H7 (cell line): Measurements from ENCODE around the gene CSF1R. TPM values are rescaled to one million over a fixed set of nuclear protein-coding genes. Genes with fewer than 3 reads are reported as not detected.
"Not testable (repeated sequence)": the region's sequence is repeated elsewhere in the genome, so short reads cannot be mapped to it uniquely, and the experiment has no call there.

ENCODE experiments used
- DNase-seq: peaks from one replicate; pipeline ENCODE4 v3.0.0; 2012
- H3K27me3 ChIP-seq: 2 replicates; pipeline ENCODE4 v1.6.0; 2011; ENCODE audit warnings: mild to moderate bottlenecking, low read length; ENCODE audit not compliant: control insufficient read depth, insufficient read depth
- H3K36me3 ChIP-seq: replicated peaks from 2 replicates; pipeline ENCODE4 v1.5.1; 2011; ENCODE audit warnings: low read length; ENCODE audit not compliant: control insufficient read depth, insufficient read depth
- H3K4me3 ChIP-seq: 2 replicates; pipeline ENCODE4 v1.5.1; 2011; ENCODE audit warnings: low read depth, mild to moderate bottlenecking, control low read depth, low read length, moderate library complexity; ENCODE audit not compliant: insufficient read depth
- total RNA-seq: library from RNA; depleted of rRNA; stranded (reverse); fragments of >200 nt; shearing (Covaris generic); gene quantifications from 2 replicates; pipeline ENCODE4 v1.2.3, GENCODE V29; 2014

Gene CSF1R
- total RNA-seq, 1 experiment from 2014 or later: not detected

DNA sequence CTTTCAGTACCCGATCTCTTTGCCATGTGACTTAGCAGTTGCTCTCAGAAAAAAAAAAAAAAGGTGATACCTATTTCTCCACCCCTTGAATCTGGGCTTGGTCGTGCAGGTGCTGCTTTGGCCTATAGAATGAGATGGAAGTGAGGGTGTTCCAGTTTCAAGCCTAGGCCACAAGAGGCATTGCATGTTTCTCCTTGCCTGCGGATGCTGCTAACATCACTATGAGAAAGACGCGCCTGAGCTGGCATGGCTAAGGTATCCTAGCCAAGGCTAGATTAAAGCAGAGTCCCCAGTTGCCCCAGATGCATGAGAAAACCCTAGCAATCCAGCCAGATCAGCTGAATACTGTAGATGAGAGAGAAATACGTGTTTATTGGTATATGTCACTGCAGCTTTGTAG is 14.7 kb upstream of the CSF1R start:
- H3K27me3 ChIP-seq: no peaks in the 10 kb centered on the region
- no peaks in the 10 kb centered on the region for H3K36me3 ChIP-seq
- peak; percentile 54 for DNase-seq
- no peak overlapping the region for H3K4me3 ChIP-seq

GRCh38 chr5:150097152-150097551 is 10.8 kb upstream of the CSF1R start:
- Histone ChIP-seq H3K36me3 (no peaks in the 10 kb centered on the region), H3K27me3 (no peaks in the 10 kb centered on the region), H3K4me3 (no peak overlapping the region)
- no peak for DNase-seq

DNA sequence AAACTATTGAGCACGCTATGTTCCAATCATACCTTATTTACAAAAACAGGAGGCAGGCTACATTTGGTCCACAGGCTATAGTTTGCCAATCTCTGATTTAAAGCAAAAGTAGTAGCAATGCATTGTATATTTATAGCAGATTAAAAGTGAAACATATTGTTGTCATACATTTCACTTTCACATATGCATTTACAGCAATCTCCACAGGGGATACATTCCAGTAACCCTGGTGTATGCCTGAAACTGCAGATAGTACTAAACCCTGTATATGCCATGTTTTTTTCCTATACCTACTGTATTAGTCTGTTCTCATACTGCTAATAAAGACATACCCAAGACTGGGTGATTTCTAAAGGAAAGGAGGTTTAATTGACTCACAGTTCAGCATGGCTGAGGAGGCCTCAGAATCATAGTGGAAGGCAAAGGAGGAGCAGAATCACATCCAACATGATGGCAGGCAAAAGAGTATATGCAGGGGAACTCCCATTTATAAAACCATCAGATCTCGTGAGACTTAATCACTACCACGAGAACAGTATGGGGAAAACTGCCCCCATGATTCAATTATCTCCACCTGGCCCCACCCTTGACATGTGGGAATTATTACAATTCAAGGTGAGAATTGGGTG is 5.9 kb upstream of the CSF1R start:
- Histone ChIP-seq H3K36me3 (no peaks in the 10 kb centered on the region), H3K27me3 (no peaks in the 10 kb centered on the region), H3K4me3 (no peak overlapping the region)
- DNase-seq: no peak

DNA sequence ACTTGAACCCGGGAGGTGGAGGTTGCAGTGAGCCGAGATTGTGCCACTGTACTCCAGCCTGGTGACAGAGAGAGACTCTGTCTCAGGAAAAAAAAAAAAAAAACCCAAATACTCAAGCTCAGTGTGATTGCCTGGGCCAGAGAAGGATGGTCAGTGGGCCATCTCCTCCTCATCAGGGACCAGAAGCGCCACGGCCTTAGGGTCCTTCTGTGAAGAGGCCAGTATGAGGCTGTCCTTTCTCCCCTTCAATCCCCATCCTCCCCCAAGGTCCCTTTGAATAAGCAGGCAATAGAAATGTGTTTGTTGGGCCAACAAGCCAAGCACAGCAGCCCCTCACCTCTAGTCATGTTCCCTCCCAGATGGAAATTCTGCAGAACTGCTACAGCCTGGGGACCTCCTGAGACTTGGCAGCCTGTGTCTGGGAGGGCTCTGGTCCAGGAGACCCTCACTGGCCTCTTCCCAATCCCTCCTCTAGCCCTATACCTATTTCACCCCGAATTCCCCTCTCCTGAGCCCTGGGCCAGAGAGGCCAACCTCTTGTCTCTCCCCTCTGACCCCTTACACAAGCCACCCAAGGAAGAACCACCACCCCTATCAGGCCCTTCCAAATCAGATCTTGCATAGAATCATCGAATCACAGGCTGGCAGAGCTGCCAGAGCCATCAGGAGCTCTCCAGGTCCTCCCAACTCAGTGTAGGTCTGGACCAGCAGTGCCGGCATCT is 1.0 kb downstream of the CSF1R start:
- Histone ChIP-seq H3K4me3 (no peak overlapping the region), H3K27me3 (no peaks in the 10 kb centered on the region)
- peak; percentile 4 for DNase-seq

GRCh38 chr5:150084754-150085153 is 1.6 kb downstream of the CSF1R start:
- not testable (repeated sequence) for H3K27me3 ChIP-seq, DNase-seq, H3K4me3 ChIP-seq, H3K36me3 ChIP-seq

More for the DNA sequence above, 1.0 kb downstream of the CSF1R start:
- H3K36me3 ChIP-seq: no peaks in the 10 kb centered on the region

GRCh38 chr5:150082889-150083288 is 3.5 kb downstream of the CSF1R start:
- no peaks in the 10 kb centered on the region for H3K27me3 ChIP-seq
- no peak overlapping the region for H3K4me3 ChIP-seq
- no peaks in the 10 kb centered on the region for H3K36me3 ChIP-seq
- peak; percentile 27 for DNase-seq

- Histone ChIP-seq H3K4me3 (no peak overlapping the region), H3K27me3 (no peaks in the 10 kb centered on the region), H3K36me3 (no peaks in the 10 kb centered on the region)
- peak; percentile 38 for DNase-seq
Observed at GRCh38 chr5:150082374-150082773, 4.0 kb downstream of the CSF1R start.

DNA sequence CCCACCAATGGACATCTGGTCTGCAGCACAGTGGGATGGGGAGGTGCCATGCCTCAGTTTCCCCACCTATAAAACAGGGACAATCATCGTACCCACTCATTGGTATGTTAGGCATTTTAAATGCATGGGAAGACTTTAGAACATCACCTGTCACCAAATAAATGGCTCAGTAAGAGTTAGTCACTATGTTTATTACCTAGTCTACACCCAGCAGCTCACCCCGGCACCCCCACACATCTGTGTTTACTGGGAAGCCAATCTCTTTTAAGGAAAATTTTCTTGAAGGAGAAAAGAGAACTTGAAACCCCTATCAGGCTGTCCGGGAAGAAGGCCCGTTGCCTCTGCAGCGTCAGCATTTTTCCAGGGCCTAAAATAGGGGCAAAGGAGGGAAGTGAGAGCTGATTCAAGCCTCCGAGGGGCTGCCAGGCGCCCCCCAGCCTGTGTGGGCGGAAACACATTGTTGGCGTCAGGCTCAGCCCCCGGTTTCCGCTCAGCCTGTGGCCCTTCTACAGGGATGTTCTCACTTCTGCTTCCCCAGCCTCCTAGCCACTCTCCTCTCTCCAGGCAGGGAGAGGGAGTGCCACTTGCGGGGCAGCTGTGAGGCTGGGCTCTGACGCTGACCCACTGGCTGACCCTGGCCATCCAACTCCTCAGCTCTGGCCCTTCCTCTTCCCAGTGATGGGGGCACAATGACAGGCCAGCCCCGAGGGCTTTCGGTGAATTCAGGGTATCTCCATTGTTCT is 4.6 kb downstream of the CSF1R start:
- no peak overlapping the region for H3K4me3 ChIP-seq
- H3K36me3 ChIP-seq: no peaks in the 10 kb centered on the region
- peak; percentile 70 for DNase-seq
- no peaks in the 10 kb centered on the region for H3K27me3 ChIP-seq

DNA sequence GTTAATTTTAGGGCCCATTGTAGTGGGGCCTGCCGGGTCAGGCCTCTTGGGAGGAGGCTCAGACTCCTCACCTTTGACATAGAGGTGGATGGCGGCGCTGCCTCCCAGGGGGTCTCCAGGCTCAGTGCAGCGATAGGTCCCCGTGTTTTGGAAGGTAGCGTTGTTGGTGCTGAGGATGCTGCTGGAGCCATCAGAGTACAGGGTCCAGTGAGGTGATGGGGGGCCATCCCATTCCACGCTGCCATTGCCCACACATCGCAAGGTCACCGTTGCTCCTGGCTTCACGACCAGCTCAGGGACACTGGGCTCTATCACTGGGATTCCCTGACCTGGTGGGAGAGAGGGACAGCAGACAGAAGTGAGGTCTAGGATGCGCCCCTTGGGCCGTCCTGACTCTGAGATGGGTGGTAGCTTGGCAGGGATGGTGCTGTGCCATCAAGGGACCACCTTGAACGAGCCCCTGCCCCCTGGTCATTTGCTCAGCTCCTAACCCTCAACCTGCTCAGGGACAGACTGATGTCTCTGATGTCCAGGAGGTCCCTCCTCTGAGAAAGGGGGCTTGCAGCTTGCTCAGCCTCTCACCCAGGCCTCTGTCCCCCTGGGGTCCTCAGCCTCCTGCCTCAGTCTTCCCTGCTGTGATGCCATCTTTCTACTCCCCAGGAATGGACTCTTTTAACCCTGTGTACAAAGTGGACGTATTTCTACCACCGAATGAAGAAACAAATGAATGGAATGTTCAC is 5.5 kb downstream of the CSF1R start:
- no peaks in the 10 kb centered on the region for H3K36me3 ChIP-seq
- peak; percentile 17 for DNase-seq
- H3K4me3 ChIP-seq: no peak overlapping the region
- no peaks in the 10 kb centered on the region for H3K27me3 ChIP-seq

DNA sequence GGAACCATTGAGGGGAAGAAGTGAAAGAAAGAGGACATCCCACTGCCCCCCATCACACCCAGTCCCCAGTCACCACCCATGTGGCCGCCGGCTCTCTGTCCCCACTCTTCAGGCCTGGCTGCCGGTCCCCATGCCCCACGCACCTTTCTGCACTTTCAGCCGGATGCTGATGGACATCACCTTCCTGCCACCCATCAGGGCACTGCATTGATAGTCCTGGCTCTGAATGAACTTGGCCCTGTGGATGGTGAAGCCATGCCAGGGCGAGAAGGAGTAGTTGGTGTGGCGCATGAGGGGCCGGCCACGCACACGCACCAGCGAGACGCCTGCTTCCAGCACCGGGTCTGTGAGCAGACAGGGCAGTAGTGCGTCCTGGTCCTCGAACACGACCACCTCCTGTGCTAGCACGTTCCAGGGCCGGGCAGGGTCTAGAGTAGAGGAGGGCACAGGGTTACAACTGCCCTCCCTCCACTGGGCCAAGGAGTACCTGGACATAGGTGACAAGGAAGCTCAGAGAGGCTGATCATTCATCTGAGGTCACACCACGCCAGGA is 6.4 kb downstream of the CSF1R start:
- Histone ChIP-seq H3K36me3 (no peaks in the 10 kb centered on the region), H3K4me3 (no peak overlapping the region), H3K27me3 (no peaks in the 10 kb centered on the region)
- DNase-seq: peak; percentile 21

DNA sequence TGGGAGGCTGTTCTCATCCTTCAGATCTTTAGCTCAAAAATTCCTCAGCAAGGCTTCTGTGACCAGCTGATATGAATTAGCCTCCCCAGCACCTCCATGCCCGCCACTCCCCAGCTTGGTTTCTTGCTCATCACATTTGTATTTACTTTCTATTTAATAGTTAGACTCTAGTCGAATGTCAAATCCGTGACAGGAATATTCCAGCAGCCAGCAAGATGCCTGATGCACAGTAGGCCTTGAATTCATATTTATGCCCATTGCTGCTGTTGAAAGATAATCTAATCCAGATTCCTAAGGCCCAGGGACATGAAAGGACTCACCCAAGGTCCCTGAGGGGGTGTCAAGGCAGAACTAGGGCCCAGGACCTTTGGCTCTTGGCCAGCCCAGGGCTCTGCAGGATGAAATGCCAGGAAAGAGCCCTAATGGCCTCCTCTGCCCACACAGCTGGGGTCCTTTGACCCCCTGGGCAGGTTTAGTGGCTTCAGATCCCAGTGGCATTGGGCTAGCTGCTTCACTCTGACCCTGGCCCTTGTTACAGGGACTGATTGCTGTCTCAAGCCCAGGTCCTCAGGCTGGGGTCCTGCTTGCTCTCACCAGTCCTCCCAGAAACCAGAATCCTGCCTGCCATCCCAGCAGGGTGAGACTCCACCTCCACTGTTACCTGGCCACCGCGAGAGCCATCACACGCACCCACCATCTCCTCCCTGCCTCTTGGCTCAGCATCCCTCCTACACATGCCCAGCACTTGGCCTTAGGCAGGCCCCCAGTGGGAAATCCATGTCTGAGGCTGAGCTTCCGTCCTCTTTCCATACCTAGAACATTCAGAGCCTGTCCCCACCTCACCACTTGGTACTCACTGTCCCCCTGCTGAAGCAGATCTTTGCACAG is 7.3 kb downstream of the CSF1R start:
- H3K36me3 ChIP-seq: no peaks in the 10 kb centered on the region
- H3K4me3 ChIP-seq: no peak overlapping the region
- H3K27me3 ChIP-seq: no peaks in the 10 kb centered on the region
- DNase-seq: peak; percentile 18

DNA sequence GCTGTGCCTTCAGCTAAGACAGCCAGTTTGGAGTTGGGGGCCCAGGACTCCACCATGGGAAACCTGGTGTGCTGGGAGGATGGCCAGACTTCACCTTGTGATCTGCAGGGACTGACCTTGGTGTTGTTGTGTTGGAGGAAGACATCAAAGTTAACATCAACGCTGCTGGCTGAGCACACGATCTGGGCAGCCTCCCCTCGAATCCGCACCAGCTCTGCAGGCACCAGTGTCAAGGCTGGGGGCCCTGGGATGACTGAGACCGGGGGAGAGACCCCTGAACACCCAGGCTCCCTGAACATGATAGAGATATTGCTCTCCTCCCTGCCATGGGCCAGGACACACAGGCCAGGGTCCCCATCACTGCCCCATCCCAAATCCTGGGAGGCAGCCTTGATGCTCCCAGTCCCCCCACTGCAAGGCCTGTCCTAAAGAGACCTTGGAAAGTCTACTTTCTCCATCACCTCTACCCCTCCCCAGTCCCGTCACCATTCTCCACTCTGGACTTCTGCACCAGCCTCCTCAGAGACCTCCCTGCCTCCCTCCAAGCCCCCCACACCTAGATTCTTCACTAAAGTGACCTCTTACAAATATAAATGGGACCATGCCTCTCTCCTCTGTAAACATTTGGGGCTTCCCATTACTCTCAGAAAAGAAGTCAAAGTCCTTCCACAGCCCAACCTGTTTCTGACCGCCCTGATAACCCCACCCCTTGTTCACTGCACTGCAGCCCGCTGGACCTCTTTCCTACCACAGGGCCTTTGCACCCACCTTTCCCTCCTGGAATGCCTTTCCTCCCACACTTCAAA is 8.2 kb downstream of the CSF1R start:
- H3K27me3 ChIP-seq: no peaks in the 10 kb centered on the region
- no peak overlapping the region for H3K4me3 ChIP-seq
- no peaks in the 10 kb centered on the region for H3K36me3 ChIP-seq
- peak; percentile 15 for DNase-seq

GRCh38 chr5:150077060-150077459 is 9.3 kb downstream of the CSF1R start:
- Histone ChIP-seq H3K4me3 (no peak overlapping the region), H3K27me3 (no peaks in the 10 kb centered on the region)
- DNase-seq: peak; percentile 13

More at GRCh38 chr5:150077060-150077459, 9.3 kb downstream of the CSF1R start:
- H3K36me3 ChIP-seq: no peaks in the 10 kb centered on the region
